IPS-15b (cell line): Measurements from ENCODE around the gene FXYD5.

Source experiments
- H3K27me3 ChIP-seq: one replicate; pipeline ENCODE4 v1.6.1; 2013; ENCODE audit warnings: low read length; ENCODE audit not compliant: control insufficient read depth, insufficient read depth
- H3K36me3 ChIP-seq: one replicate; pipeline ENCODE4 v1.6.1; 2013; ENCODE audit warnings: low read length; ENCODE audit not compliant: control insufficient read depth, insufficient read depth
- H3K4me1 ChIP-seq: one replicate; pipeline ENCODE4 v1.6.1; 2013; ENCODE audit warnings: mild to moderate bottlenecking, low read length; ENCODE audit not compliant: control insufficient read depth, insufficient read depth
- H3K4me3 ChIP-seq: one replicate; pipeline ENCODE4 v1.5.1; 2013; ENCODE audit warnings: low read depth, low read length
- H3K9ac ChIP-seq: one replicate; pipeline ENCODE4 v1.6.1; 2013; ENCODE audit warnings: low read depth, mild to moderate bottlenecking, low read length
- H3K9me3 ChIP-seq: one replicate; pipeline ENCODE4 v1.6.1; 2013; ENCODE audit warnings: mild to moderate bottlenecking, low read length; ENCODE audit not compliant: control insufficient read depth, insufficient read depth

FXYD5 gene

GRCh38 chr19:35165200-35166058 is 10.9 kb downstream of the FXYD5 start:
- Histone ChIP-seq H3K27me3 (no peaks in the 10 kb centered on the region), H3K9ac (no peak overlapping the region), H3K36me3 (peaks cover 63% of the 10 kb centered on the region), H3K4me1 (no peaks in the 10 kb centered on the region), H3K4me3 (no peak overlapping the region), H3K9me3 (no peaks in the 10 kb centered on the region)

DNA sequence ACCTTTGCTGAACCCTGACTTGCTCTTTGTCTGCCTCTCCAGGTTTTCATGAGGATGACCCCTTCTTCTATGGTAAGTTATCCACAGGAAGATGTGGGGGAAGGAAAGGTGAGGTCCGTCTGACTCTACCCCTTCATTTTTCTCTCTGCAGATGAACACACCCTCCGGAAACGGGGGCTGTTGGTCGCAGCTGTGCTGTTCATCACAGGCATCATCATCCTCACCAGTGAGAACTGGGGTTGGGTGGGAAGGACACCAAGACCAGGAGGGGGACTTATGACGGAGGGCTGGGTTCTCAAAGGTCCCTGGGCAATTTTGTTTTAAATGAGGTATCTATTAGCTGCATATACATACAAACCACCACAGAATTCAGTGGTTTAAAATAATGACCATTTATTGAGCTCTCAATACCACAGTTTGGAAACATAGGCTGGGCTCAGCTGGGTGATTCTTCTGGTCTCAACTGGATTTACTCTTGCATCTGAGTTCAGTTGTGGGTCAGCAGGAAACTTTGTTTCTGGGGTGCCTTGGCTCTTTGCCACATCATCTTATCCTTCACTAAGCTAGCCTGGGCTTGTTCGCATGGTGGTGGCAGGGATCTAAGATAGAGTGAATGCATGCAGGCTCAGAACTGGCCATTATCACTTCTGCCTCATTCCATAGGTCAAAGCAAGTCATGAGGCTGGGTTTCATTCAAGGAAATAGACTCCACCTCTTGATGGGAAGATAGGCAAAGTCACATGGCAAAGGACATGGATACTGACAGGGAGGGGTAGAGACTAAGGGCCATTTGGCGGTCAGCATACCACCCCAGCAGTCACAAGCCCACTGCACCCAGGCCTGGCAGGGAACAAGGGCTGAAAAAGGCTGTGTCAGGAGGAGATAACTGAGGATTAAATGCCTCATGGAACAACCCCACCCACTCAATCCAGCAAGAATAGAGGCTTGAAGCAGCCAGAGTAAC is 11.8 kb downstream of the FXYD5 start:
- H3K4me3 ChIP-seq = no peak overlapping the region
- H3K9me3 ChIP-seq = no peaks in the 10 kb centered on the region
- H3K4me1 ChIP-seq = no peaks in the 10 kb centered on the region
- H3K9ac ChIP-seq = no peak overlapping the region
- peaks cover 59% of the 10 kb centered on the region for H3K36me3 ChIP-seq
- H3K27me3 ChIP-seq = no peaks in the 10 kb centered on the region

DNA sequence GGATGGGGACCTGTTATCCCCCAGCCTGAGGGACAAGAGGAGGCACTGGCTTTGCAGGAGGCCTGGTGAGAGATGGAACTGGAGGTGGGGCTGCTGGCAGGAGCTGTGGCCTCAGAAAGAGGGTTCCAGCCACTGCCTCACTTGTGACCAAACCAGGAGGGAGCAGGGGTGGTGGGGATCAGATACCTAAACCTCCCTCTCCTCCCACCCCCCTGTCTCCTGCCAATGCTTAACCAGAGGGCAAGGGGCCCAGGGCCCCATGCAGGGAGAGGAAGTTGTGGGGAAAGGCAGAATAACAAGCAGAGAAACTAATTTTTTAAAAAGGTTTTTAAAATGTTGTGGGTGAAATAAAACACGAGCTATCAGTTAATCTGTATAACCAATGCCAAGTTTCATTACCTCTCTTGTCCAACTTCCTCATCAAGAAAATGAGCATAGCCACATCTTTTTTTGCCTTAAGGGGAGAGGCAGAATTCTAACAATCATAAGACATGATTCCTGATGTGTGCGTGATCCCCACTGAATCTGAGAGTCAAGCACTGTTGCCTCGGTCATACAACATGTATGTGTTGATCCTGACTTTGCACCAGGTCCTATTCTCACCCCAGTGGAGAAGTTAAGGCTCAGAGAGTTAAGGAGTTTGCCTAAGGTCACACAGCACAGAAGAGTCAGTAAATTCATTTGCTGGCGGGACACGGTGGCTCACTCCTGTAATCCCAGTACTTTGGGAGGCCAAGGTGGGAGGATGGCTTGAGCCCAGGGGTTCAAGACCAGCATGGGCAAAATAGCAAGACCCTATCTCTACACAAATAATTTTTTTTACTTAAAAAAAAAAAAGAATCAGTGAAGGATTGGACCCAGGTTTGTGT is 12.9 kb downstream of the FXYD5 start:
- no peaks in the 10 kb centered on the region for H3K9me3 ChIP-seq
- peaks cover 56% of the 10 kb centered on the region for H3K36me3 ChIP-seq
- no peaks in the 10 kb centered on the region for H3K27me3 ChIP-seq
- no peak overlapping the region for H3K9ac ChIP-seq
- H3K4me3 ChIP-seq = no peak overlapping the region
- H3K4me1 ChIP-seq = no peaks in the 10 kb centered on the region

- Histone ChIP-seq H3K4me3 (no peak overlapping the region), H3K9ac (no peak overlapping the region), H3K9me3 (no peaks in the 10 kb centered on the region), H3K4me1 (no peaks in the 10 kb centered on the region), H3K27me3 (no peaks in the 10 kb centered on the region), H3K36me3 (peaks cover 50% of the 10 kb centered on the region)
Observed at GRCh38 chr19:35168196-35168595, 13.7 kb downstream of the FXYD5 start.

- Histone ChIP-seq H3K27me3 (no peaks in the 10 kb centered on the region), H3K9ac (no peak overlapping the region), H3K4me3 (no peak overlapping the region), H3K4me1 (no peaks in the 10 kb centered on the region), H3K36me3 (peaks cover 44% of the 10 kb centered on the region), H3K9me3 (no peaks in the 10 kb centered on the region)
Observed at GRCh38 chr19:35169221-35169995, 14.9 kb downstream of the FXYD5 start.

DNA sequence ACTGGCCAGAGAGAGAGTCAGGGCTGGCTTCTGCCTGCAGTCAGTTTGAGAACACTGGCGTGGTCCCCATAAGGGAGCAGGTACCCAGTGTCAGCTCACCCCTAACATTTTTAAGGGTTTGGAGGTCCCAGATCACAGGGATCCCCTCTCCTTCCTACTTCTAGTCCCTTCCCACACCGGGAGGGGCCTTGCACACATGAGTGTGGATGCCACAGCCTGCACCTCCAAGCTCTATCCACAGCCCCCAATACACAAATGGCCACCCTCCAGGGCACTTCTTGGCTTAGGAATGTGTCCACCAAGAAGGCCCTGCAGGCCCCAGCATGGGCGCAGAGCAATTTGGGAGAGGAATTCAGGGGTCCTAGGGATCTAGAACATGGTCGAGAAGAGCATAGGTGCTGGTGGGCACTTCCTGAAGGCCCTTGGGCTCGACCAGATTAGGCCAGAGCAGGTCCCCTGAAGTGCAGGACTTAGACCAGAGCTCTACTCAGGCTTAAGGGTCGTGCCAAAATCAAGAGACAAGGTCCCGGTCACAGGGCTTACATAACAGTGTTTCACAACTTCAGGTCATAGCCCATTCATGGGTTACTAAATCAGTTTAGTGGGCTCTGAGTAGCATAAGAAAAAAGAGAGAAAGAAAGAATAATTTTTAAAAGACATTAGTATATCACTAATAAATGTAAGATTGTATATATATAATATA is 16.0 kb downstream of the FXYD5 start:
- Histone ChIP-seq H3K36me3 (peaks cover 36% of the 10 kb centered on the region), H3K4me3 (no peak overlapping the region), H3K9me3 (no peaks in the 10 kb centered on the region), H3K9ac (no peak overlapping the region), H3K4me1 (no peaks in the 10 kb centered on the region), H3K27me3 (no peaks in the 10 kb centered on the region)

DNA sequence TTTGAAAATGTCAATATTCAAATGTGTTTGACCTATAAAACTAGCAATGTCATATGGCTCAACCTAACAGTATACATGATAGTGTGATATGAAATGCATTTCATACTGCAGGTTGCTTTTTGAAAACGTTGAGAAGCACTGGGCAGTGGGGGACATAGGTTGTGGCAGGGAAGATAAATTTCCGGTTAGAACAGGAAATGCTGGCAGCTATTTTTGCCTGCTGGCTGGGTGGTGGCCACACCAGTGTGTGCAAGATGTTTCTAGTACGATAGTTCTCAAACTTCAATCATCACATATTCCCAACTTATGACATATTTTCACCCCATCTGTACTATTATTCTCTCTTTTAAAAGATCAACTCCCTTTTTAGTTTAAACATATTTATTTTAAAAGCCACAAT is 17.2 kb downstream of the FXYD5 start:
- Histone ChIP-seq H3K36me3 (peaks cover 24% of the 10 kb centered on the region), H3K9ac (no peak overlapping the region)

GRCh38 chr19:35174226-35174625 is 19.7 kb downstream of the FXYD5 start:
- H3K4me3 ChIP-seq = no peak overlapping the region
- H3K4me1 ChIP-seq = peaks cover 5% of the 10 kb centered on the region
- no peaks in the 10 kb centered on the region for H3K9me3 ChIP-seq
- H3K9ac ChIP-seq = no peak overlapping the region
- peaks cover 8% of the 10 kb centered on the region for H3K36me3 ChIP-seq
- no peaks in the 10 kb centered on the region for H3K27me3 ChIP-seq

More for the DNA sequence above, 17.2 kb downstream of the FXYD5 start:
- Histone ChIP-seq H3K27me3 (no peaks in the 10 kb centered on the region), H3K4me1 (peaks cover 5% of the 10 kb centered on the region), H3K9me3 (no peaks in the 10 kb centered on the region), H3K4me3 (no peak overlapping the region)

GRCh38 chr19:35176181-35176570 is 21.6 kb downstream of the FXYD5 start:
- no peaks in the 10 kb centered on the region for H3K9me3 ChIP-seq
- no peaks in the 10 kb centered on the region for H3K27me3 ChIP-seq
- no peaks in the 10 kb centered on the region for H3K36me3 ChIP-seq
- H3K4me3 ChIP-seq = no peak overlapping the region
- H3K4me1 ChIP-seq = peaks cover 5% of the 10 kb centered on the region
- H3K9ac ChIP-seq = no peak overlapping the region

- Histone ChIP-seq H3K4me1 (peaks cover 5% of the 10 kb centered on the region), H3K9ac (no peak overlapping the region), H3K36me3 (no peaks in the 10 kb centered on the region), H3K27me3 (no peaks in the 10 kb centered on the region), H3K9me3 (no peaks in the 10 kb centered on the region), H3K4me3 (no peak overlapping the region)
Observed at GRCh38 chr19:35177377-35178274, 23.1 kb downstream of the FXYD5 start.
